ENCODE data around the gene MIPOL1.

MIPOL1 gene

DNA sequence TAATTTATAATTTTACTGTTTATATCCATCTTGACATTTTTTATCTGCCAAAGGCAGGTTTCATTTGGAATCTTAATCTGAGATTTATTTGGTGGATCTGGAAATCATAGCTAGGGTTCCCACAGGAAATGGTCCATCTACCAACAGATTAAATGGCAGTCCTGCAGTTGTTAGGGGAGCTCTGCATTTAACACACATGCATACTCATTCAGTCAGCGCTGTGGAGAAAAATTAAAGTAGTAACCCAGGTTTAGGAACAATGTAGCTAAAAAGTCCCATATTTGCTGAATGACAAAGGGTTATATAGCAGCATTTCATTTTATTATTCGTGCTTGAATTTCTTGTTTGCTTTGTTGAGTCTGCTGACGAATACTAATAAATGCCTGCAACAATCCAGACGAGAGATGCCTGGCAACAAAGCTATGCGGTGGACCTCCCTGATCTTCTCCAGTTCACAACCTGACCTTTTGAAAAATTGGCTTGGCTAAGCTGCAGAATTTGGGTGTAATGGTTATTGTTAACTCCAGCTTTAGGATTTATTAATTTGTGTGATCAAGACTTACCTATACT lies 59.8 kb downstream of the MIPOL1 start:
- no peak for DNase-seq (ENCODE audit: extremely low read depth, low read depth)
- TF ChIP-seq, protein P1, sequence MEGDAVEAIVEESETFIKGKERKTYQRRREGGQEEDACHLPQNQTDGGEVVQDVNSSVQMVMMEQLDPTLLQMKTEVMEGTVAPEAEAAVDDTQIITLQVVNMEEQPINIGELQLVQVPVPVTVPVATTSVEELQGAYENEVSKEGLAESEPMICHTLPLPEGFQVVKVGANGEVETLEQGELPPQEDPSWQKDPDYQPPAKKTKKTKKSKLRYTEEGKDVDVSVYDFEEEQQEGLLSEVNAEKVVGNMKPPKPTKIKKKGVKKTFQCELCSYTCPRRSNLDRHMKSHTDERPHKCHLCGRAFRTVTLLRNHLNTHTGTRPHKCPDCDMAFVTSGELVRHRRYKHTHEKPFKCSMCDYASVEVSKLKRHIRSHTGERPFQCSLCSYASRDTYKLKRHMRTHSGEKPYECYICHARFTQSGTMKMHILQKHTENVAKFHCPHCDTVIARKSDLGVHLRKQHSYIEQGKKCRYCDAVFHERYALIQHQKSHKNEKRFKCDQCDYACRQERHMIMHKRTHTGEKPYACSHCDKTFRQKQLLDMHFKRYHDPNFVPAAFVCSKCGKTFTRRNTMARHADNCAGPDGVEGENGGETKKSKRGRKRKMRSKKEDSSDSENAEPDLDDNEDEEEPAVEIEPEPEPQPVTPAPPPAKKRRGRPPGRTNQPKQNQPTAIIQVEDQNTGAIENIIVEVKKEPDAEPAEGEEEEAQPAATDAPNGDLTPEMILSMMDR (IDR thresholded peaks at IDR 0.05; ENCODE audit: low read depth, low read length), result no peak

DNA sequence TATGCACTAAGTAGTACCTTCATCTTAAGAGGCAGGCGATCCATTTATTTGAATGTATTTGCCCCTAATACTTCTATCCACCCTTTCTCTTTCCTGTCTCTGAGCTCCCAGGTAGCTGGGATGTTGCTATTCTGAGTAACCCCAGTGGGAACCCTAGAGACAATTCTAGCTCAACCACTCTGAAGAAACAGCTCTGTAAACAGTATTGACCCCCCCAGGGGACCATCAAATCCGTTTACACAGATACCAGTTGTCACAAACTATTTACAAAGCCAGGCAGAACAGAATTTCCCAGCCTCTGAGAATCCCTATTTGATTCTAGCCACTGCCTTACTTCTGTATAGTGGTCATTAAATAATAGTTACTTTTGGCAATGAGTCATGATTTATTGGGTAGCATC lies 64.9 kb downstream of the MIPOL1 start:
- DNase-seq (ENCODE audit: extremely low read depth, low read depth), result no peak
- TF ChIP-seq, protein P1 (IDR thresholded peaks at IDR 0.05; ENCODE audit: low read depth, low read length), result no peak

DNA sequence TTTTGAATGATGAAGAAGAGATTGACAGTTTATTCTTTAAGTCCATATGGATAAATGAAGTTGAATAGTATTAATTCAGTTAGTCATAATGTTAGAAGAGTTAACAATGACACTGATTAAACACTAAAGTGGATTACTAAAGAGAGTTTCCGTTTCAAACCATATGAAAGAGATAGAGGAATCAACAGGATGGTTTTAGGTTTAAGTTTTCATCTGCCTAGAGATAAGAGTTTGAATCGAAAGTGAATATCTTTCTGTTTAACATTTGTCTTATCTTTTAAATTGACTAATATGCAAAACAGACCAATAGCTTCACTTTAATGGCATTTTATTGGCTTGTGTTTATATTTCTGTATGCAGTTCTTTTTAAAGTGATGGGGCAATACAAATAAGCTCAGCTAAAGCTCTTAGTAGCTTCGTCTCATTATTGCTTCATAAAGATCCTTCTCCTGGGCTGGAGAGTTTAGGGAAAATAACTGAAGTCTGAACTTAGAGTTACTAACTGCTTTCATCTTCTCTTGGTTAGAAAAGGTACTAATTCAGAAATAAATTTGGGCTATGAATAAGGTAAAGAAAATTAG lies 66.0 kb downstream of the MIPOL1 start:
- no peak for DNase-seq (ENCODE audit: extremely low read depth, low read depth)
- TF ChIP-seq, protein P1 (IDR thresholded peaks at IDR 0.05; ENCODE audit: low read depth, low read length), result no peak

DNA sequence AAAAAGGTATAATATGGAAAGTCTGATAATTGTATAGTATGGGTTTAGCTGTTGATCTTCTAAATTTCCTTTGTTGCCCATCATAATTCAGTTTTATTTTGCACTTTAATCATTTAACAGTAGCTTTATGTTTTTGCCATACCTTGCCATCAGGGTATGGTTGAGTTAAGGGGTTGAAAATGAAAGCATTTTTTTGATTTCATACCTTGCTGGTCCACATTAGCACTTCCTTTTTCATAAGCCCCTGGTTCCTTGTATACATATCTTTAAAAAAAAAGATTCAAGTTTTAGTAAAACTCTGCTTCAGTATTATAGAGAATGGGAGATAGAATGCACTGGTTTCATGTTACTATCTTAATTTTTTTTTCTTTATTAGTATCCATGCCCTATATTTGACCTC lies 71.1 kb downstream of the MIPOL1 start:
- TF ChIP-seq, protein P1 (IDR thresholded peaks at IDR 0.05; ENCODE audit: low read depth, low read length), result no peak
- no peak for DNase-seq (ENCODE audit: extremely low read depth, low read depth)

DNA sequence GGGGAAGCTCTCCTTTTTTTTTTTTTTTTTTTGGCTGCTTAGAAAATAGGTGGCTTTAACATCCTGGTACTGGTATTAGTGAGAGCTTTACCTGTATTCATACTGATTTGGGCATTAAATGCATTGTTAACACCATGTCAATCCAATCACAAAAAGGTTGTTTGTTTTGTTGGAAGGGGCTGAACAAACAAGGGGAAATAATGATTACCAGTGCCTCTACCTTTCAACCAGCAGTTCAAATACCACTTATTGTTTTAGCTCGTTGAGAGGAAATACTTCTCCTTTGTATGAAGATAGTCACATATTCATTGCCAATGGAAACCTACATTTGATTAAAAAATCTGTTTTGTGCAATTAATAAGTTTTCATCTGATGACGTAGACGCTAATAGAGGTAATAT lies 72.9 kb downstream of the MIPOL1 start:
- DNase-seq (ENCODE audit: extremely low read depth, low read depth), result no peak
- TF ChIP-seq, protein P1 (IDR thresholded peaks at IDR 0.05; ENCODE audit: low read depth, low read length), result no peak

DNA sequence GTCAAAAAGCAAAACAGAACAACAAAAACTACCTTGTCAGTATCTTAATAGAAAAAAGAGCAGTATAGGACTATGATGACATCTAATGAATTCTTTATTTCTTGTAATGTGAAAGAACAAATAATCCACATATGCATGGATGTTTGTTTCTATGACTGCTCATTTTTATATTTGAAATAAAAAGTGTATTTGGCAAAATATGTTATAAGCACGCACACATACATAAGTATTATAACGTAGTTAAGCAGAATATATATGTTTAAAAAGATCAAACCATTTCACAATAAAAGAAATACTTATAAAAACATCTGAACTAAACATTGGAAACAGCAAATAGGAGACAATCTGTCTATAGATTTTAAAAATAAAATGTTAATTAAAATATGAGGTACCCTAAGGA lies 74.8 kb downstream of the MIPOL1 start:
- no peak for DNase-seq (ENCODE audit: extremely low read depth, low read depth)
- TF ChIP-seq, protein P1 (IDR thresholded peaks at IDR 0.05; ENCODE audit: low read depth, low read length), result no peak

DNA sequence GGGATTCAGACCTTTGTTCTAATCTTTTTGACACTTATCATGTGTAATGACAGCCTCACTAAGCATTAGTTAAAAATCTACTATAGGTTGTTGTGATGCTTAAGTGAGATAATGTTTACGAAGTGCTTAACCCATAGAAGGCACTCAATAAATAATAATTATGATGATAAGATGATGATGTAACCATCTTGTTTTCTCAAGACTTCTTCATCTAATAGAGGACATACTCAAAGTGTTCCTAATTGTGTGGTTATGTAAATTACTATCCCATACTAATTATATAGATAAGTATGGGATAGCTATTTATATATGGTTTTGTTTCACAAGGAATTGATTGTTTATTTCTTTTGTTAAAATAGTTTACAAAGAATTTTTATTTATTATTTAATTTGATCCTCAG lies 76.9 kb downstream of the MIPOL1 start:
- no peak for DNase-seq (ENCODE audit: extremely low read depth, low read depth)
- TF ChIP-seq, protein P1 (IDR thresholded peaks at IDR 0.05; ENCODE audit: low read depth, low read length), result no peak
